DMS 273 treated with DMSO at 0.1 percent for 48 hours (cell line): ENCODE results near the gene WDR70.
A peak's percentile ranks its signal among the peaks of the same experiment; 100 is the strongest.
"Not testable (repeated sequence)": the region's sequence is repeated elsewhere in the genome, so short reads cannot be mapped to it uniquely, and the experiment has no call there.

Source experiments
- DNase-seq: peaks from one replicate; lab custom pipeline; 2025; lab: John Stamatoyannopoulos, UW

Gene WDR70

DNA sequence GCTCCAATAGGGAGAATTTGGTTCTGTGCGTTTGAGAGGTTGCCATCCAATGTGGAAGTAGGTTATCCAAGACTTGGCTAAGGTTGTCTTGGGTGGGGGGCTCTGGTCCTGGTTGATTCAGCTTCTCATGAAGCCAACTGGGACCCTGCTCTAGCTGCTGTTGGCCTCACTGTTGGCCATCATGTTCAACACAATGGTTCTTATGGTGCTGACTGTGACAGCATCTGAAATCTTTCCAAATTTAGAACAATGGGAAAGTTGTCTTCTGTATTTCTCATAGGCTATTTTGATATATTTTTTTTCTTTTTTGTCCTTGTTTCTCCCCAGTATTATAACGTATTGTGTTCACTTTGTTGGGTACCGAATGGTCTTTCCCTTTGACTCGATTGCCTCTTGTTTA lies 388.8 kb downstream of the WDR70 start:
- DNase-seq, result no peak

GRCh38 chr5:37768371-37768770 lies 389.3 kb downstream of the WDR70 start:
- DNase-seq, result no peak

- no peak for DNase-seq
Measured at GRCh38 chr5:37769108-37769507, 390.0 kb downstream of the WDR70 start.

- no peak for DNase-seq
Measured at GRCh38 chr5:37769840-37770239, 390.7 kb downstream of the WDR70 start.

DNA sequence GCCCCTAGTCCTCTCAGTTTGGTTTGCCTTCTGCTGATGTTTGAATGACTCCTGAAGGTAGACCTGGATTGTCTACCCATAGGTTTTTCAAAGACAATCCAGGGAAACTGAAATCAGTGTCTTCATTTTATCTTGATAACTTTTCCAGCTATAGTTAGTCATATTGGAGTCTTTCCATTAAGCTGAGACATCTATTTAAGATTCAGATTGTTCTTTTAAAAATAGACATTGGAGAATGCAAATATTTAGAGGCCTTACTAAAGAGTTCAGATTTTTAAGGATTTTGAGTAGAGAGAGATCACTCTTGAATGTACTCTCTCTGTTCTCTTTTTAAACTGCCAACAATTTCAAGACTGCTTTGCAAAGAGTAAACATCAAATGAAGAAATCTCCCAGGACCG lies 391.7 kb downstream of the WDR70 start:
- DNase-seq, result no peak

DNA sequence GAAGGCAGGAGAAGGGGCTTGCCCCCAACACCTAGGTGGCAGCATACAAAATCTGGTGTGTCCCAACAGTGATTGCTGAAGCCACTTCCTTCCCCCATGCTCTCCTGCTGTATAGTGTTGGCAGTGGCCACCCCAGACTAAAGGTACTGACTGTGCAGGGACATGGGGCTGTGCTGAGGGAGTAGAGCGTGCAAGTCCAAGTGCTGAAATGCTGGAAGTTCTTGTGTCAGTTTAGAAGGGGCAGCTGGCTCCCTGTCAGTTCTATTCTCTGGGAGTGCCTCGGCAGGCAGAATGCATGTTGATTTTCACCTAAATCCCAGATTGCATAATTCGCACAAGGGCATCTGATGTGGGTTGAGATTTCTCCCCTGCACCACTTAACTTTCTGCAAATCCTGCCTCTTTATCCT lies 392.1 kb downstream of the WDR70 start:
- DNase-seq, result no peak

GRCh38 chr5:37771731-37772130 lies 392.6 kb downstream of the WDR70 start:
- DNase-seq, result no peak

DNA sequence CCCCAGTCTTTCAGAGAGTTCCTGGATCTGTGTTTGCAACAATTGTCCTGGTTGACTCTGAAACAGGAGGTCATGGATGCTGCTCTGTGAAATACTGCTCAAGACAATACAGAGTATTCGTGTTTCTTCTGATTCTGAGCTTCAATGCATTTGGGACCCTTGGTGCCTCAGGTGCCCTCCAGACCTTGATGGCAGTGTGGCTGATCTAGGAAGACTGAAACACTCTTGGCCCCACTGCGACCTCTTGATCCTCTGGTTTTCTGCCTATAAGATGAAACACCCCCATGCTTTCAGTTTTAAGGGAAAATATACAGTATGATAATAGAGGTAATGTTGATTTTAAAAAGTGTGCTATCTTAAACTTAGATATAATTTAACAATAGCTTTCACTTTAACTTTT lies 393.1 kb downstream of the WDR70 start:
- DNase-seq, result no peak

DNA sequence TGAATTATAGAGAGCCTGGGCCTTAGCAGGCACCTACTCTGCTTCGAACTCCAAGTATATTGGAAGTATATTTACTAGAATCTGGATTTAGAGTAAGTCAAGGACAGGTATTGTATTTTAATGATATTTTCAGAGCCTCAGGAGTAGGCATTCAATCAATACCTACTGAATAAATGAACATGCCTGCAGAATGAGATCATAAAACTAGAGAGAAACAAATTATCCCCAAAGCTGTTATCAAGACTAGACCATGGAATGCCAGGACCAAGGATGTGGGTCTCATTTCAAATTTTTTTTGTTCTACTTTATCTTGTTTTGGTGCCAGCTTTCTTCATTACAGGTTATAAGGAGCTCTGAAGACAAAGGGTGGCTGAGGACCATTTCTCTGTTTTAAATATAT lies 394.7 kb downstream of the WDR70 start:
- no peak for DNase-seq

GRCh38 chr5:37774912-37775483 lies 395.9 kb downstream of the WDR70 start:
- no peak for DNase-seq

DNA sequence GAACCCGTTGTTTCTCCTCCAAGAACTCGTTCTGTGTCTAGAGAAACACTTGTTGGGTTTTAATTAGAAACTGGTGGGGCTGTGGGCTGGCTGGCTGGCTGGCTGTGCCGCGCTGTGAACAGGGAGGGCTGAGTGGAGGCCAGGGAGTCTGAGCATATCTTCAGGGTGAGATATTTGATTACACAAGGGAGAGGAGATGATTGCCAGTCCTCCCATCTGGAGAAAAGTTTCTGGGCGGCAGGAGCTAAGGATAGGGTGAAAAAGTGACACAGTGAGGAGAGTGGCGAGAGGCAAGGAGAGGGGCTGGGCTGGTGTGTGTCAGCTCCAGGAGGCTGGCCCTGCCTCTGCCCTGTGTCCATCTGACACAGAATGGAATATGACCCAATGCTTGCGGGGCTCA lies 397.7 kb downstream of the WDR70 start:
- no peak for DNase-seq

GRCh38 chr5:37777432-37778130 lies 398.5 kb downstream of the WDR70 start:
- DNase-seq, result no peak

GRCh38 chr5:37781409-37781808 lies 402.3 kb downstream of the WDR70 start:
- not testable (repeated sequence) for DNase-seq

GRCh38 chr5:37786416-37786815 lies 407.3 kb downstream of the WDR70 start:
- no peak for DNase-seq

GRCh38 chr5:37786862-37787519 lies 407.9 kb downstream of the WDR70 start:
- no peak for DNase-seq

- DNase-seq, result peak; percentile 49
Measured at GRCh38 chr5:37787742-37788141, 408.6 kb downstream of the WDR70 start.

GRCh38 chr5:37789991-37790390 lies 410.9 kb downstream of the WDR70 start:
- DNase-seq, result no peak

DNA sequence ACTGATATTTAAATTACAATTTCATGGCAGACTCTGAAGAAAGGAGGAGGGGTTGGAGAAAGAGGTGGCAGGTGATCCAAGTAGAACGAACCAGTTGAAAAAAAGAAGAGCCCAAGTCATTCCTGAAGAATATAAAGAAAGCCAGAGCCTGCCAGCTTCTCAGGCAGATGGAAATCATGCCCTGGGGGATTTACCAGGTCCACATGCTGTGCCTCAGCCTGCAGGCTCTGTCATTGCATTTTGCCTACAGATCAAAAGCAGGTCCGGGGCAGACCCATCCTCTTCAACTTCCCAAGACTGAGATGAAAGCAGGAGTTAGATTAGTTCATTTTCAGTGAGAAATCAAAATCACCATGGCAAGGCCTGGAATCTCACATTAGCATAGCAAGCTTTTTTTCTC lies 412.2 kb downstream of the WDR70 start:
- DNase-seq, result no peak

DNA sequence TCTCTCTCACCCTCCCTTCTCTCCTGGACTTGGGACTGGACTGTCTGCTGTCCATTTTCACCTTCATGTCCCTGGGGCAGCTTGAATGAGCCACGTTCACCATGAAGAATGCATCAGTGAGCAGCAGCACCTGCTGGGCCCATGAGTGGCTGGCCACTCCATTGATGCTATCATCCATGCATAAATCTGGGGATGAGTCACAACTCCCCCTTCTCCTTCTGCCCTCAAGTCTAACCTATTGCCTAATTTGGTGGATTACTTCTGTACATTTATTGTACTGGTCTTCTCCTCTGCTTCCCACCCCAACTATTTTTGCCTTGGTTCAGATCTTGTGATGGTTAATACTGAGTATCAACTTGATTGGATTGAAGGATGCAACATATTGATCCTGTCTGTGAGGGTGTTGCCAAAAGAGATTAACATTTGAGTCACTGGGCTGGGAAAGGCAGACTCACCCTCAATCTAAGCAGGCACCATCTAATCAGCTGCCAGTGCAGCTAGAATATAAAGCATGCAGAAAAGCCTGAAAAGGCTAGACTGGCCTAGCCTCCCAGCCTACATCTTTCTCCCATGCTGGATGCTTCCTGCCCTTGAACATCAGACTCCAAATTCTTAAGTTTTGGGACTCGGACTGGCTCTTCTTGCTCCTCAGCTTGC lies 414.0 kb downstream of the WDR70 start:
- no peak for DNase-seq

DNA sequence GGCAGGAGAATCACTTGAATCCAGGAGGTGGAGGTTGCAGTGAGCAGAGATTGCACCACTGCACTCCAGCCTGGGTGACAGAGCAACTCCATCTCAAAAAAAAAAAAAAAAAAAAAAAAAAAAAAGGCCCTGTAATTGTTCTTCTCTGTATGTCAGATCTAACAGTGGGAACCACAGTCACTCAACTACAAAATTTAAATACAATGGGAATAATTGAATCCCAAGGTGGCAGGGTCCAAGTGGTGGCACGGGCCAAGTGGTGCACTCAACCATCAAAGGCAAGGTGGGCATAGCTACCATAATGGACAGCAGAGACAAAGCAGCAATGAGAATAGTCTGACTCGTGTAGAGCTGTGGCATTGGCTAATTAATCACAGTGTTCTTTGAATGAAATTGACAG lies 416.2 kb downstream of the WDR70 start:
- DNase-seq, result not testable (repeated sequence)

- not testable (repeated sequence) for DNase-seq
Measured at GRCh38 chr5:37796435-37796834, 417.3 kb downstream of the WDR70 start.

- DNase-seq, result no peak
Measured at GRCh38 chr5:37799865-37800421, 420.8 kb downstream of the WDR70 start.

- no peak for DNase-seq
Measured at GRCh38 chr5:37801521-37801920, 422.4 kb downstream of the WDR70 start.
